HL-60 (cell line): ENCODE results near the gene SUCO.

Experiments used
- DNase-seq, 2 experiments: peaks; one replicate each; pipeline ENCODE4 v3.0.0-alpha.2; 2010 to 2020; ENCODE audit warnings: low read depth in 1 of 2, low spot score in 1 of 2
- H3K27ac ChIP-seq: fragments of 250-450 bp; sonication (Bioruptor Pico); replicated peaks from 2 replicates; pipeline ENCODE4 v1.5.1; 2020; ENCODE audit warnings: mild to moderate bottlenecking, moderate library complexity
- H3K27me3 ChIP-seq: fragments of 250-450 bp; sonication (Bioruptor Pico); 2 replicates; pipeline ENCODE4 v1.5.1; 2021; ENCODE audit warnings: mild to moderate bottlenecking, moderate library complexity; ENCODE audit not compliant: insufficient read depth, poor library complexity, severe bottlenecking
- H3K4me3 ChIP-seq: replicated peaks from 2 replicates; pipeline ENCODE4 v1.5.1; 2011; ENCODE audit warnings: mild to moderate bottlenecking, control low read depth, low read length; ENCODE audit not compliant: insufficient read depth
- CTCF ChIP-seq: IDR thresholded peaks from one replicate; pipeline ENCODE4 v1.5.1; 2011; ENCODE audit warnings: low read length, control low read depth, inconsistent platforms; ENCODE audit not compliant: insufficient read depth
- GABPA ChIP-seq: IDR thresholded peaks from 2 replicates; pipeline ENCODE4 v1.6.1; 2012; ENCODE audit warnings: low read depth
- POLR2AphosphoS5 ChIP-seq: IDR thresholded peaks from 2 replicates; pipeline ENCODE4 v1.6.1; 2012; ENCODE audit warnings: low read depth
- REST ChIP-seq: IDR thresholded peaks from 2 replicates; pipeline ENCODE4 v1.6.1; 2012; ENCODE audit warnings: low read depth; ENCODE audit not compliant: insufficient replicate concordance
- SPI1 ChIP-seq: IDR thresholded peaks from 2 replicates; pipeline ENCODE4 v1.6.1; 2012; ENCODE audit warnings: low read depth, mild to moderate bottlenecking, borderline replicate concordance

Gene SUCO

GRCh38 chr1:172637522-172637921, 104.6 kb downstream of the SUCO start:
- TF ChIP-seq SPI1, result no peak
- no peak for TF ChIP-seq POLR2AphosphoS5
- no peak for TF ChIP-seq REST
- DNase-seq, result no peak
- no peak overlapping the region for H3K27ac ChIP-seq
- no peaks in the 10 kb centered on the region for H3K27me3 ChIP-seq
- H3K4me3 ChIP-seq, result no peak overlapping the region

GRCh38 chr1:172638249-172638648, 105.3 kb downstream of the SUCO start:
- TF ChIP-seq SPI1, result no peak
- no peak for TF ChIP-seq REST
- no peak for TF ChIP-seq POLR2AphosphoS5
- no peak for TF ChIP-seq CTCF
- TF ChIP-seq GABPA, result no peak
- Histone ChIP-seq H3K4me3 (no peak overlapping the region), H3K27ac (no peak overlapping the region), H3K27me3 (no peaks in the 10 kb centered on the region)
- DNase-seq, result no peak

- Histone ChIP-seq H3K27ac (no peak overlapping the region), H3K27me3 (no peaks in the 10 kb centered on the region), H3K4me3 (no peak overlapping the region)
- TF ChIP-seq GABPA, result no peak
- TF ChIP-seq SPI1, result no peak
- no peak for TF ChIP-seq POLR2AphosphoS5
- no peak for TF ChIP-seq CTCF
- no peak for TF ChIP-seq REST
- DNase-seq, result no peak
These were observed 106.2 kb downstream of the SUCO start for GRCh38 chr1:172638885-172639831.
